Fibroblast of mammary gland (primary cell): ENCODE results near the gene GLIS1.

Experiments used
- DNase-seq: peaks from one replicate; pipeline ENCODE4 v3.0.0-alpha.2; 2010; ENCODE audit warnings: low read depth
- H3K4me3 ChIP-seq: 2 replicates; pipeline ENCODE4 v1.5.1; 2011; ENCODE audit warnings: low read depth, mild to moderate bottlenecking, low read length, moderate library complexity; ENCODE audit not compliant: control insufficient read depth
- CTCF ChIP-seq: conservative IDR thresholded peaks from 2 replicates; pipeline ENCODE4 v1.5.1; 2011; ENCODE audit warnings: low read depth, low read length, inconsistent platforms; ENCODE audit not compliant: control insufficient read depth, insufficient read depth

The GLIS1 gene

GRCh38 chr1:53588053-53588779, 150.7 kb downstream of the GLIS1 start:
- no peak for DNase-seq
- TF ChIP-seq CTCF, result no peak
- H3K4me3 ChIP-seq, result no peak overlapping the region

- H3K4me3 ChIP-seq, result no peak overlapping the region
- TF ChIP-seq CTCF, result no peak
- DNase-seq, result no peak
Measured at GRCh38 chr1:53587252-53587988, 151.5 kb downstream of the GLIS1 start.

GRCh38 chr1:53586765-53587164, 152.2 kb downstream of the GLIS1 start:
- no peak overlapping the region for H3K4me3 ChIP-seq
- no peak for TF ChIP-seq CTCF

DNA sequence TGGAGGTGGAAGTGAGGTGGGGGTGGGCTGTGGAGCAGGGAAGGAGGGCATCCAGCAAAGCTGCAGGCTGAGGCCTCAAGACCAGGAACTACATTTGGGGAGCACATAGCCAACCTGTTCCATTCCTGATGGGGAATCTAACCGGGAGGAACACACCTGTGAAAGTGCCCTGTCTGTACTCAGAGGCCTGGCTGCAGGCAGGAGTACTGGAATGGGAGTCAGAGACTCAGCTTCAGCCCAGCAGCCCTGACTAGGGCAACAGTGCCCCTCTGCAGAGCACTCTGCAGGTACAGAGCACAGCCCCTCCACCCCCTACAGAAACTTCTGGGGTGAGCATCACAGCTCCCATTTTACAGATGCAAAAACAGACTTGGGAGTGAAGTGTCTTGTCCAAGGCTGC, 153.4 kb downstream of the GLIS1 start:
- no peak for DNase-seq
- H3K4me3 ChIP-seq, result no peak overlapping the region
- no peak for TF ChIP-seq CTCF

More at GRCh38 chr1:53586765-53587164, 152.2 kb downstream of the GLIS1 start:
- DNase-seq, result no peak

DNA sequence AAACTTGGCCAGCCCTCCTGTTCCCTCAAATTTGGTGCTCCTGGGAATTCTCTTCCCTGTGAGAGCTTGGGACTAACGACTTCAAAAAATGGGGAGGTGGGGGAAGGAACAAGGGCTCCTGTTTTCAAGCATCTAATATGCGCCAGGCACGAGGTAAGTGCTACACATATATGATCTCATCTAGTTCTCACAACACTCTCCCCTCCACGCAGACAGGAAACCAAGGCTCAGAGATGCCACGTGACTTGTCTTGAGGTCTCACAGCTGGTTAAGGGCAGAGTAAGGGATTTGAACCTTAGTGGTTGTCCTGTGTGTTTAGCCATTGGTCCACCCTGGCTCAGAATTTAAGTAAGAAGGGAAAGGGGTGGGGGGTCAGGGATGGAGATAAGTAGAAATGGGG, 153.8 kb downstream of the GLIS1 start:
- no peak overlapping the region for H3K4me3 ChIP-seq
- peak; percentile 17 for DNase-seq
- TF ChIP-seq CTCF, result no peak

GRCh38 chr1:53584777-53585107, 154.2 kb downstream of the GLIS1 start:
- no peak for DNase-seq
- H3K4me3 ChIP-seq, result no peak overlapping the region
- no peak for TF ChIP-seq CTCF
